ENCODE measurements around the gene SLC28A1.

SLC28A1 gene

DNA sequence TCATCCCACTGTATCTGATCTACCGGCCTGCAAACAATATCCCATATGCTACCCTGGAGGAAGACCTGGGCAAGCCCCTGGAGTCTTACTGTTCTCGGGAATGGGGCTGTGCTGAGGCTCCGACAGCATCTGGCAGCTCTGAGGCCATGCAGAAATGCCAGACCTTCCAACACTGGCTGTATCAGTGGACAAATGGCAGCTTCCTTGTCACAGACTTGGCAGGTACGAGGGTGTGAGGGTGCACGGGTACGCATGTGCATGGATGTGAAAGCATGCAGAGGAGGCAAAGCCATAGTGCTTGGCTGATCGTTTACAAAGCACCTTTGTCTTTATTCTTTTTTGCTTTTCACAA is 20.0 kb upstream of the SLC28A1 start:
- no peak overlapping the region for H3K4me2 ChIP-seq (ENCODE audit: insufficient read depth, low read length)
- TF ChIP-seq EZH2 (IDR thresholded peaks at IDR 0.05; ENCODE audit: borderline replicate concordance, low read depth, low read length, severe bottlenecking): no peak
- TF ChIP-seq, protein P1, sequence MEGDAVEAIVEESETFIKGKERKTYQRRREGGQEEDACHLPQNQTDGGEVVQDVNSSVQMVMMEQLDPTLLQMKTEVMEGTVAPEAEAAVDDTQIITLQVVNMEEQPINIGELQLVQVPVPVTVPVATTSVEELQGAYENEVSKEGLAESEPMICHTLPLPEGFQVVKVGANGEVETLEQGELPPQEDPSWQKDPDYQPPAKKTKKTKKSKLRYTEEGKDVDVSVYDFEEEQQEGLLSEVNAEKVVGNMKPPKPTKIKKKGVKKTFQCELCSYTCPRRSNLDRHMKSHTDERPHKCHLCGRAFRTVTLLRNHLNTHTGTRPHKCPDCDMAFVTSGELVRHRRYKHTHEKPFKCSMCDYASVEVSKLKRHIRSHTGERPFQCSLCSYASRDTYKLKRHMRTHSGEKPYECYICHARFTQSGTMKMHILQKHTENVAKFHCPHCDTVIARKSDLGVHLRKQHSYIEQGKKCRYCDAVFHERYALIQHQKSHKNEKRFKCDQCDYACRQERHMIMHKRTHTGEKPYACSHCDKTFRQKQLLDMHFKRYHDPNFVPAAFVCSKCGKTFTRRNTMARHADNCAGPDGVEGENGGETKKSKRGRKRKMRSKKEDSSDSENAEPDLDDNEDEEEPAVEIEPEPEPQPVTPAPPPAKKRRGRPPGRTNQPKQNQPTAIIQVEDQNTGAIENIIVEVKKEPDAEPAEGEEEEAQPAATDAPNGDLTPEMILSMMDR (IDR thresholded peaks at IDR 0.05; ENCODE audit: borderline replicate concordance, extremely low read depth, low read length, poor library complexity, severe bottlenecking): no peak
- ATAC-seq (ENCODE audit: insufficient read depth, low read depth): no peak
- H4K20me1 ChIP-seq (ENCODE audit: insufficient read depth, low read length): no peaks in the 10 kb centered on the region
- H3K4me3 ChIP-seq (ENCODE audit: low read depth in 1 of 2, low read length in 2 of 2): no peak overlapping the region
- no peak overlapping the region for H3K9ac ChIP-seq (ENCODE audit: low read depth, low read length)
- no peaks in the 10 kb centered on the region for H3K9me3 ChIP-seq (ENCODE audit: insufficient read depth, low read length, severe bottlenecking)
- H2AFZ ChIP-seq (ENCODE audit: low read depth, low read length): no peak overlapping the region
- no peaks in the 10 kb centered on the region for H3K4me1 ChIP-seq (ENCODE audit: insufficient read depth, low read length)
- no peak overlapping the region for H3K27ac ChIP-seq (ENCODE audit: low read length)
- no peaks in the 10 kb centered on the region for H3K79me2 ChIP-seq (ENCODE audit: insufficient read depth, low read length)
- H3K36me3 ChIP-seq (ENCODE audit: insufficient read depth, low read length): no peaks in the 10 kb centered on the region
- H3K27me3 ChIP-seq (ENCODE audit: insufficient read depth, low read length, poor library complexity): no peaks in the 10 kb centered on the region
- DNase-seq: no peak

DNA sequence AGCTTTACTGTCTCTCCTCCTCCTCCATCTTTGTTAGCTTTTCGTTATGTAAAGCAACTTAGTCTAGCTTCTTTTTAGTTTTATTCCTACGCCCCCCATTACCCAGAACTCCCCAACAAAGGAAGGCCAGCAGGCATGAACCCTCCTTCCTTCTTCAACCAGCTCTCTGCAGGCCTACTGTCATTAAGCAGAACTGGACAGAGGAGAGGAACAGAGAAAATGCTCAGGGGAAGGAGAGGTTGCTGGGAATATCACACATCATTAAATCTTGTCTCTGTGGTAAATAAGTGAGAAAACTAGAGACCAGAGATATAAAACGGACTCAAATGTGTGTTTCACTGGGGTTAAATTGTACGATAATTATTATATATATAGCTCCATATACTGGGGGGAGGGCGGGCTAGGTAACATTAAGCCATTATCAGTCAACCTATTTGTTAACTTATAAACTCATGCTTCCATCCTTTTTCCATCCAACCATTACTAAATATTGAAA is 19.3 kb upstream of the SLC28A1 start:
- Histone ChIP-seq H3K36me3 (ENCODE audit: insufficient read depth, low read length) (no peaks in the 10 kb centered on the region), H3K4me3 (ENCODE audit: low read depth in 1 of 2, low read length in 2 of 2) (no peak overlapping the region), H3K9ac (ENCODE audit: low read depth, low read length) (no peak overlapping the region), H3K4me2 (ENCODE audit: insufficient read depth, low read length) (no peak overlapping the region), H2AFZ (ENCODE audit: low read depth, low read length) (no peak overlapping the region), H3K27ac (ENCODE audit: low read length) (no peak overlapping the region), H3K27me3 (ENCODE audit: insufficient read depth, low read length, poor library complexity) (no peaks in the 10 kb centered on the region), H4K20me1 (ENCODE audit: insufficient read depth, low read length) (no peaks in the 10 kb centered on the region), H3K4me1 (ENCODE audit: insufficient read depth, low read length) (no peaks in the 10 kb centered on the region), H3K79me2 (ENCODE audit: insufficient read depth, low read length) (no peaks in the 10 kb centered on the region), H3K9me3 (ENCODE audit: insufficient read depth, low read length, severe bottlenecking) (no peaks in the 10 kb centered on the region)
- ATAC-seq (ENCODE audit: insufficient read depth, low read depth) (no peak), DNase-seq (no peak)
- TF ChIP-seq, protein P1 (IDR thresholded peaks at IDR 0.05; ENCODE audit: borderline replicate concordance, extremely low read depth, low read length, poor library complexity, severe bottlenecking): no peak
- TF ChIP-seq EZH2 (IDR thresholded peaks at IDR 0.05; ENCODE audit: borderline replicate concordance, low read depth, low read length, severe bottlenecking): no peak

DNA sequence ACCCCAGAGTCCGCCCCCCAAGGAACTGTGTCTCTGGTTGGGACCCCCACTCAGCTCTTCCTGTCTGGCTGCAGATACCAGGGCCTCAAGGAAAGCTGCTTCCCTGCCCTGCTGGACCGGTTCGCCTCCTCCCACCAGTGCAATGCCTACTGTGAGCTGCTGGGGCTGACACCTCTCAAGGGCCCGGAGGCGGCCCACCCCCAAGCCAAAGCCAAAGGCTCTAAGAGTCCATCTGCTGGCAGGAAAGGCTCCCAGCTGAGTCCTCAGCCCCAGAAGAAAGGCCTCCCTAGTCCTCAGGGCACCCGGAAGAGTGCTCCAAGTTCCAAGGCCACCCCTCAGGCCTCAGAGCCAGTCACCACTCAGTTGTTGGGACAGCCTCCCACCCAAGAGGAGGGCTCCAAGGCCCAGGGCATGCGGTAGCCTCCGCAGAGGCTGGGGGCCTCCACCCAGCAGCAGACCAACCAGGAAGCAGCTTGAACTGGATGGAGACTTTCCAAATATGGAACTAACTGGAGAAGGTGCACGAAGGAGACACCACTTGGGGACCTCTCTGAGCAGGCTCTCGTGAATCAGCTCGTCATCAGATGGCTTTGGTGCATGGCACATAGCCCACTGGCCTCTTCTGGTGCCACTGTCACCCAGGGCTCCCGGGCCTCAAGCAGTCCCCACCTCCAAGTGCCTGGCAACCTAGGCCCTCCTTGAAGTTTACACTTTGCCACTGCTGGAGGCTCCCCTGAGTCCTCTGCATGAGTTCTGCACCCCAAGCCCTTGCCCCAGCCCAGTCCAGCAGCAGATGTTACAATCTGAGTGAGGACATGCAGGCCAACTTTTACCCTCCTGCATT is 16.2 kb upstream of the SLC28A1 start:
- no peaks in the 10 kb centered on the region for H3K27me3 ChIP-seq (ENCODE audit: insufficient read depth, low read length, poor library complexity)
- no peaks in the 10 kb centered on the region for H3K9me3 ChIP-seq (ENCODE audit: insufficient read depth, low read length, severe bottlenecking)
- H3K4me3 ChIP-seq (ENCODE audit: low read depth in 1 of 2, low read length in 2 of 2): no peak overlapping the region
- TF ChIP-seq, protein P1 (IDR thresholded peaks at IDR 0.05; ENCODE audit: borderline replicate concordance, extremely low read depth, low read length, poor library complexity, severe bottlenecking): no peak
- no peak for TF ChIP-seq EZH2 (IDR thresholded peaks at IDR 0.05; ENCODE audit: borderline replicate concordance, low read depth, low read length, severe bottlenecking)
- H3K9ac ChIP-seq (ENCODE audit: low read depth, low read length): no peak overlapping the region
- H3K79me2 ChIP-seq (ENCODE audit: insufficient read depth, low read length): no peaks in the 10 kb centered on the region
- H3K36me3 ChIP-seq (ENCODE audit: insufficient read depth, low read length): no peaks in the 10 kb centered on the region
- H4K20me1 ChIP-seq (ENCODE audit: insufficient read depth, low read length): no peaks in the 10 kb centered on the region
- H3K27ac ChIP-seq (ENCODE audit: low read length): no peak overlapping the region
- no peak overlapping the region for H2AFZ ChIP-seq (ENCODE audit: low read depth, low read length)
- no peak for DNase-seq
- H3K4me2 ChIP-seq (ENCODE audit: insufficient read depth, low read length): no peak overlapping the region
- no peak for ATAC-seq (ENCODE audit: insufficient read depth, low read depth)
- H3K4me1 ChIP-seq (ENCODE audit: insufficient read depth, low read length): no peaks in the 10 kb centered on the region

Measured in DND-41 (cell line).